GM23338 (cell line): ENCODE data around the gene CDK10.

Experiments
- EZH2phosphoT487 ChIP-seq: fragments of 200-600 bp; sonication (generic); IDR thresholded peaks from one replicate; pipeline ENCODE4 v1.8.1; 2018; ENCODE audit warnings: antibody characterized with exemption; ENCODE audit not compliant: unreplicated experiment
- POLR2AphosphoS5 ChIP-seq: IDR thresholded peaks from 2 replicates; pipeline ENCODE4 v1.6.1; 2016; ENCODE audit warnings: antibody characterized with exemption, low read depth
- TF ChIP-seq, protein P1 (sequence below), 2 experiments: fragments of 200-600 bp in 1 of 2; sonication (generic) in 1 of 2; conservative IDR thresholded peaks; 2 replicates each; pipeline versions ENCODE4 v1.5.1 to v1.6.1; 2016 to 2017; ENCODE audit warnings: antibody characterized with exemption in 2 of 2, low read depth in 2 of 2, mild to moderate bottlenecking in 2 of 2, moderate library complexity in 1 of 2

DNA sequence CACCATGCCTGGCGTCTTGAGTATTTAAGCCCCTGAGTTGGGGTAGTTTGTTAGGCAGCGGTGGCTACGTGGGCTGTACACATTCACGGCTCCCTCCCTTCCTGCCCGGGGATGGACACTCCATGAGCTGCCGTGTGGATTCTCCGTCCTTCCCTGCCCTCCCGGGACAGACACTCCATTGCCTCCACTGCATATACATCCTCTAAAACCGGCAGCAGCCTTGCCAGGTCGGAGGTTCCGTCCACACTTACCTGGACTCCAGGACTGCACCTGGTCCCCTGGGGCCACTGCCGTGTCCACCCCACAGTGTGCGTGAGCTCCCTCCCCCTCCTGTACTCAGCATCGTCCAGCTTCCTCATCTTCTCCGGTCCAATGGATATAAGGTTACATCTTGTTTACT is 18.5 kb downstream of the CDK10 start:
- TF ChIP-seq, protein P1, sequence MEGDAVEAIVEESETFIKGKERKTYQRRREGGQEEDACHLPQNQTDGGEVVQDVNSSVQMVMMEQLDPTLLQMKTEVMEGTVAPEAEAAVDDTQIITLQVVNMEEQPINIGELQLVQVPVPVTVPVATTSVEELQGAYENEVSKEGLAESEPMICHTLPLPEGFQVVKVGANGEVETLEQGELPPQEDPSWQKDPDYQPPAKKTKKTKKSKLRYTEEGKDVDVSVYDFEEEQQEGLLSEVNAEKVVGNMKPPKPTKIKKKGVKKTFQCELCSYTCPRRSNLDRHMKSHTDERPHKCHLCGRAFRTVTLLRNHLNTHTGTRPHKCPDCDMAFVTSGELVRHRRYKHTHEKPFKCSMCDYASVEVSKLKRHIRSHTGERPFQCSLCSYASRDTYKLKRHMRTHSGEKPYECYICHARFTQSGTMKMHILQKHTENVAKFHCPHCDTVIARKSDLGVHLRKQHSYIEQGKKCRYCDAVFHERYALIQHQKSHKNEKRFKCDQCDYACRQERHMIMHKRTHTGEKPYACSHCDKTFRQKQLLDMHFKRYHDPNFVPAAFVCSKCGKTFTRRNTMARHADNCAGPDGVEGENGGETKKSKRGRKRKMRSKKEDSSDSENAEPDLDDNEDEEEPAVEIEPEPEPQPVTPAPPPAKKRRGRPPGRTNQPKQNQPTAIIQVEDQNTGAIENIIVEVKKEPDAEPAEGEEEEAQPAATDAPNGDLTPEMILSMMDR (conservative IDR thresholded peaks at IDR 0.05; ENCODE audit: low read depth in 2 of 2), result no peak
- TF ChIP-seq EZH2phosphoT487 (no peak), POLR2AphosphoS5 (no peak)
